A673 (cell line): Measurements from ENCODE around the gene USP12. TPM values are rescaled to one million over a fixed set of nuclear protein-coding genes. Genes with fewer than 3 reads are reported as not detected.

Source experiments
- BruUV-seq: library from RNA; stranded (reverse); fragments of 400-500 nt; replicated peaks from 2 replicates; lab custom pipeline; 2021; lab: Mats Ljungman, UMichigan
- CTCF ChIA-PET: fragments of 300-600 bp; sonication (Branson Sonifier 250); formaldehyde crosslinking; loops from one replicate; lab custom pipeline; 2022; ENCODE audit warnings: antibody characterized with exemption; lab: Charles Lee
- POLR2A ChIA-PET: fragments of 300-600 bp; sonication (Branson Sonifier 250); formaldehyde crosslinking; loops from one replicate; lab custom pipeline; 2022; ENCODE audit warnings: antibody characterized with exemption; ENCODE audit not compliant: low non-redundant PET; lab: Charles Lee
- DNase-seq: peaks from one replicate; pipeline ENCODE4 v3.0.0-alpha.2; 2015; ENCODE audit warnings: low spot score
- H3K27ac ChIP-seq: fragments of 200-600 bp; sonication (generic); 2 replicates; pipeline ENCODE4 v1.5.1; 2016; ENCODE audit warnings: mixed run types, low read depth, mild to moderate bottlenecking, mixed read lengths, antibody characterized with exemption, low read length; ENCODE audit not compliant: poor library complexity, severe bottlenecking
- H3K27me3 ChIP-seq: fragments of 200-600 bp; sonication (generic); replicated peaks from 2 replicates; pipeline ENCODE4 v1.6.1; 2017; ENCODE audit warnings: mixed run types, low read depth, mild to moderate bottlenecking, mixed read lengths, antibody characterized with exemption, low read length; ENCODE audit not compliant: insufficient read depth, poor library complexity
- H3K36me3 ChIP-seq: fragments of 200-600 bp; sonication (generic); 2 replicates; pipeline ENCODE4 v1.6.1; 2016; ENCODE audit warnings: mixed run types, mild to moderate bottlenecking, mixed read lengths, antibody characterized with exemption, low read length; ENCODE audit not compliant: insufficient read depth, poor library complexity, severe bottlenecking
- H3K4me1 ChIP-seq: fragments of 200-600 bp; sonication (generic); 2 replicates; pipeline ENCODE4 v1.6.1; 2017; ENCODE audit warnings: mixed run types, mild to moderate bottlenecking, mixed read lengths, antibody characterized with exemption, low read length; ENCODE audit not compliant: insufficient read depth, poor library complexity, severe bottlenecking
- H3K4me3 ChIP-seq: fragments of 200-600 bp; sonication (generic); 2 replicates; pipeline ENCODE4 v1.5.1; 2016; ENCODE audit warnings: low read depth, mixed run types, mild to moderate bottlenecking, mixed read lengths, low read length; ENCODE audit not compliant: poor library complexity, severe bottlenecking
- H3K9me3 ChIP-seq: fragments of 200-600 bp; sonication (generic); 2 replicates; pipeline ENCODE4 v1.6.1; 2016; ENCODE audit warnings: mixed run types, low read depth, mild to moderate bottlenecking, mixed read lengths, antibody characterized with exemption, low read length; ENCODE audit not compliant: poor library complexity, severe bottlenecking
- EZH2 ChIP-seq: fragments of 200-600 bp; sonication (generic); IDR thresholded peaks from 2 replicates; pipeline ENCODE4 v1.6.1; 2017; ENCODE audit warnings: borderline replicate concordance, low read depth, mild to moderate bottlenecking, mixed read lengths, antibody characterized with exemption, low read length; ENCODE audit not compliant: poor library complexity, severe bottlenecking
- intact Hi-C: fragments of 100-400 bp; cut with micrococcal nuclease; formaldehyde crosslinking; loops from one replicate; pipeline ENCODE4 v1.10.0; 2022; ENCODE audit not compliant: unreplicated experiment
- total RNA-seq: library from RNA; stranded (reverse); gene quantifications from 2 replicates; pipeline ENCODE4 v1.2.3, GENCODE V29; 2021
- TF ChIP-seq, protein P1 (sequence below): fragments of 300-800, 200-600 bp; sonication (generic); conservative IDR thresholded peaks from 2 replicates; pipeline ENCODE4 v1.5.1; 2017; ENCODE audit warnings: low read depth, mild to moderate bottlenecking, antibody characterized with exemption, low read length, moderate library complexity, mixed read lengths

USP12 gene
- total RNA-seq, 1 experiment from 2014 or later, result 16.6 TPM

DNA sequence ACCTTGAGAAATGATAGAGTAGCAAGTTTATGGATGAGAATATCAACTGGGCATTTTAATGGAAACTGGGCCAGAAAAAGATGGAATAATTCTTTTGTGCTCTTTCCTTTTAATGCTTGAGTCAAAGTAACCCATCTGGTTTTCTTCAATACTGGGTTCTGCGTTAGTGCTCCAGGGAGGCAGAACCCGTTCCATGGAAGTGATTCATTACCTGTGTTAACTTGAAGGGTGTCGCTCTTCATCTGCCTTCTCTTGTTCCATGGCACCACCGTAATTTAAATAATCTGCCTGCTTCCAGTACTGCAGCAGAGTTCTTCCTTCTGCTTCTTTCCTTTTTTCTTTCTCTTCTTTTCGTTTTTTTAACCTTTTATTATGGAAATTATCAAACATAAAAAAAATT lies 14.7 kb upstream of the USP12 start:
- H3K36me3 ChIP-seq, result no peaks in the 10 kb centered on the region
- no peaks in the 10 kb centered on the region for H3K9me3 ChIP-seq
- no TSS peak for BruUV-seq
- POLR2A ChIA-PET, result no interaction called here
- TF ChIP-seq, protein P1, sequence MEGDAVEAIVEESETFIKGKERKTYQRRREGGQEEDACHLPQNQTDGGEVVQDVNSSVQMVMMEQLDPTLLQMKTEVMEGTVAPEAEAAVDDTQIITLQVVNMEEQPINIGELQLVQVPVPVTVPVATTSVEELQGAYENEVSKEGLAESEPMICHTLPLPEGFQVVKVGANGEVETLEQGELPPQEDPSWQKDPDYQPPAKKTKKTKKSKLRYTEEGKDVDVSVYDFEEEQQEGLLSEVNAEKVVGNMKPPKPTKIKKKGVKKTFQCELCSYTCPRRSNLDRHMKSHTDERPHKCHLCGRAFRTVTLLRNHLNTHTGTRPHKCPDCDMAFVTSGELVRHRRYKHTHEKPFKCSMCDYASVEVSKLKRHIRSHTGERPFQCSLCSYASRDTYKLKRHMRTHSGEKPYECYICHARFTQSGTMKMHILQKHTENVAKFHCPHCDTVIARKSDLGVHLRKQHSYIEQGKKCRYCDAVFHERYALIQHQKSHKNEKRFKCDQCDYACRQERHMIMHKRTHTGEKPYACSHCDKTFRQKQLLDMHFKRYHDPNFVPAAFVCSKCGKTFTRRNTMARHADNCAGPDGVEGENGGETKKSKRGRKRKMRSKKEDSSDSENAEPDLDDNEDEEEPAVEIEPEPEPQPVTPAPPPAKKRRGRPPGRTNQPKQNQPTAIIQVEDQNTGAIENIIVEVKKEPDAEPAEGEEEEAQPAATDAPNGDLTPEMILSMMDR, result no peak
- no peak for TF ChIP-seq EZH2
- H3K27ac ChIP-seq, result no peak overlapping the region
- no peaks in the 10 kb centered on the region for H3K4me1 ChIP-seq
- H3K4me3 ChIP-seq, result no peak overlapping the region
- H3K27me3 ChIP-seq, result no peaks in the 10 kb centered on the region
- CTCF ChIA-PET, result no interaction called here
- DNase-seq, result no peak
- intact Hi-C loops, result no loop called here

DNA sequence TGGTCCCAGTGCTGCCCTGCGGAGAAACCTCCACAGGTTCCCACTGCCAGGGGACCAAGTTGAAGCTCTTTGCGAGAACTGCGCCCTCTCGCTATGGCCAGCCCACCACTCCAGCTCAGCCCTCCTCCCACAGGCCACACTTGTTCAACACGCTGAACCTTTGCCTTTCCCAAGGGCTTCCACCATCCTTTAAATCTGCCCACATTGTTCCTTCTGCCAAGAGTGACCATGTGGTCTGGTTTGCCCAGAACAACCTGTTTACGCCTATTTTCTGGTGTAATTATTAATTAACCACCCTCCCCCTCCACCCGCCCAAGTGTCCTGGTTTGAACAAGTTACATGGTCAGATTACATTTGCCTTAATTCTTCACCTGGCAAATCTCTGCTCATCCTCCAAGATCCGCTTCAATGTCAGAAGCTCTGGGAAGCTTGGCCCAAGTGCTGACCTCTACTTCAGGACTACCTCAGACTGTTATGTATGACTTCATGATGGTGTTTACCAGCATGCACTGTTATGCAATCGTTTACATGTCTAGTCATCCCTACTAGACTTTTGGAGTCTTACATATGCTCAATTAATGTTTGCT lies 12.0 kb upstream of the USP12 start:
- Histone ChIP-seq H3K27ac (no peak overlapping the region), H3K9me3 (no peaks in the 10 kb centered on the region), H3K36me3 (no peaks in the 10 kb centered on the region), H3K4me3 (no peak overlapping the region), H3K4me1 (no peaks in the 10 kb centered on the region), H3K27me3 (no peaks in the 10 kb centered on the region)
- DNase-seq, result no peak
- CTCF ChIA-PET, result no interaction called here
- intact Hi-C loops, result no loop called here
- TF ChIP-seq EZH2, result no peak
- TF ChIP-seq, protein P1, result no peak
- BruUV-seq, result no TSS peak
- POLR2A ChIA-PET, result no interaction called here

DNA sequence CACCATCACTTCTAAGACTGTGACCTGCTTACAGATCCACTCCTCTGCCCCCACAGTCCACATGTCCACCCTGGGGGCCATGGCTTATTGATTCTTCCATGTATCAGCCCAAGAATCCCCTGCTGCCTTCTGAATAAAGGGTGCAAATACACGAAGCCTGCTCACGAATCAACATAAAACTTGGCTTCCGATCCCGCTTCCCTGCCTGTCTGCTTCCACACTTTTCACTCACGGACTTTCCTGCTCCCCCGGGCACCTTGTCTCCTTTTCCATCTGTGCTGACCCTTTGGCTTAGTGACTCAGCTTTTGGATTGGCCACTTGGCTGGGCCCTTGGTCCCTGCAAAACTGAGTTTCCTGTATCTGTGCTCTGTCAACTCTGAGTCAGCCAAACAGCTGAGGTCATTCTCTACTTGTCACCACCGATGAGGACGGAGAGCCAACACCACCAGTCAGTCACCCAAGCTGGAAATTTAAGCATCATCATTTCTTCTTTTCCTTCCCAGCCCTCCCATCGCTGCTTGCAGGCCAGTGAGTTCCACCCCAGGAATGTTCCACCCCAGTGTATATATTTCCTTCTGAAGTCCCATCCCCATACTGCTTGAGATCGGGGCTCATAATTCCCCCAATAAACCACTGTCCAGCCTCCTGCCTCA lies 11.4 kb upstream of the USP12 start:
- Histone ChIP-seq H3K4me3 (no peak overlapping the region), H3K27ac (no peak overlapping the region), H3K4me1 (no peaks in the 10 kb centered on the region), H3K9me3 (no peaks in the 10 kb centered on the region), H3K36me3 (no peaks in the 10 kb centered on the region), H3K27me3 (no peaks in the 10 kb centered on the region)
- intact Hi-C loops, result no loop called here
- CTCF ChIA-PET, result no interaction called here
- POLR2A ChIA-PET, result no interaction called here
- TF ChIP-seq EZH2, result no peak
- TF ChIP-seq, protein P1, result no peak
- DNase-seq, result no peak
- BruUV-seq, result no TSS peak
